COLO829 (cell line): ENCODE data around the gene RHOH.

ENCODE experiments used
- DNase-seq: peaks from one replicate; pipeline ENCODE4 v3.0.0; 2012; ENCODE audit warnings: low spot score

The RHOH gene

GRCh38 chr4:40190019-40190418, 6.8 kb upstream of the RHOH start:
- no peak for DNase-seq

- DNase-seq, result no peak
Observed at GRCh38 chr4:40190465-40190864, 6.4 kb upstream of the RHOH start.

GRCh38 chr4:40190880-40191815, 5.7 kb upstream of the RHOH start:
- no peak for DNase-seq

- DNase-seq, result no peak
Observed at GRCh38 chr4:40192114-40193015, 4.5 kb upstream of the RHOH start.

GRCh38 chr4:40193016-40193571, 3.7 kb upstream of the RHOH start:
- no peak for DNase-seq

GRCh38 chr4:40193578-40193977, 3.3 kb upstream of the RHOH start:
- no peak for DNase-seq

- no peak for DNase-seq
Observed at GRCh38 chr4:40194602-40195161, 2.1 kb upstream of the RHOH start.

GRCh38 chr4:40195182-40196177, 1.4 kb upstream of the RHOH start:
- DNase-seq, result no peak

GRCh38 chr4:40196272-40196671, 559 bp upstream of the RHOH start:
- DNase-seq, result no peak

GRCh38 chr4:40197879-40198689, 1.3 kb downstream of the RHOH start:
- no peak for DNase-seq

GRCh38 chr4:40199179-40199670, 2.4 kb downstream of the RHOH start:
- no peak for DNase-seq

GRCh38 chr4:40199999-40200874, 3.4 kb downstream of the RHOH start:
- no peak for DNase-seq

GRCh38 chr4:40200875-40201801, 4.3 kb downstream of the RHOH start:
- no peak for DNase-seq

GRCh38 chr4:40201898-40202297, 5.1 kb downstream of the RHOH start:
- DNase-seq, result no peak

GRCh38 chr4:40202474-40202873, 5.6 kb downstream of the RHOH start:
- DNase-seq, result no peak

- DNase-seq, result no peak
Observed at GRCh38 chr4:40204507-40205258, 7.9 kb downstream of the RHOH start.
